Liver (tissue), 9 donors: ENCODE data around the gene NFATC1. TPM values are rescaled to one million over a fixed set of nuclear protein-coding genes. Genes with fewer than 3 reads are reported as not detected.

Experiments used
- DNase-seq: peaks from one replicate; pipeline ENCODE4 v3.0.0-alpha.2; 2017; ENCODE audit warnings: low spot score
- H3K27ac ChIP-seq, 2 donors: one replicate each; pipeline ENCODE4 v1.7.0; 2013; ENCODE audit warnings: inconsistent platforms in 2 of 2, low read length in 2 of 2, control low read depth in 1 of 2, low read depth in 1 of 2, mild to moderate bottlenecking in 1 of 2
- H3K27me3 ChIP-seq, 4 donors: one replicate each; pipeline versions ENCODE4 v1.6.1 to v1.7.0; 2013; ENCODE audit warnings: low read length in 3 of 4, inconsistent platforms in 1 of 4, mild to moderate bottlenecking in 1 of 4, moderate library complexity in 1 of 4; ENCODE audit not compliant: control insufficient read depth in 4 of 4, insufficient read depth in 4 of 4
- H3K36me3 ChIP-seq, 4 donors: one replicate each; pipeline versions ENCODE4 v1.6.1 to v1.7.0; 2013; ENCODE audit warnings: low read length in 3 of 4, mild to moderate bottlenecking in 3 of 4, low read depth in 1 of 4, moderate library complexity in 1 of 4; ENCODE audit not compliant: control insufficient read depth in 4 of 4, insufficient read depth in 3 of 4
- H3K4me1 ChIP-seq, 4 donors: one replicate each; pipeline versions ENCODE4 v1.6.1 to v1.7.0; 2013; ENCODE audit warnings: low read length in 3 of 4, mild to moderate bottlenecking in 3 of 4, moderate library complexity in 1 of 4; ENCODE audit not compliant: control insufficient read depth in 4 of 4, insufficient read depth in 4 of 4
- H3K4me3 ChIP-seq, 3 donors: one replicate each; pipeline versions ENCODE4 v1.6.1 to v1.7.0; 2013; ENCODE audit warnings: low read length in 3 of 3, control low read depth in 1 of 3, low read depth in 1 of 3, mild to moderate bottlenecking in 1 of 3
- H3K9ac ChIP-seq, 2 donors: one replicate each; pipeline ENCODE4 v1.7.0; 2013; ENCODE audit warnings: low read length in 2 of 2, mild to moderate bottlenecking in 2 of 2, moderate library complexity in 2 of 2, control low read depth in 1 of 2, low read depth in 1 of 2
- H3K9me3 ChIP-seq, 4 donors: one replicate each; pipeline versions ENCODE4 v1.6.1 to v1.7.0; 2013; ENCODE audit warnings: low read length in 3 of 4; ENCODE audit not compliant: control insufficient read depth in 4 of 4
- CTCF ChIP-seq: fragments of 150-350 bp; IDR thresholded peaks from 2 replicates; pipeline ENCODE4 v1.5.1; 2017; ENCODE audit warnings: improper control_type of control experiment, low read depth, low read length; ENCODE audit not compliant: missing input control
- EGR1 ChIP-seq, 2 donors: IDR thresholded peaks; 2 replicates each; pipeline ENCODE4 v1.6.1; 2016 to 2018; ENCODE audit warnings: antibody characterized with exemption in 2 of 2, low read depth in 2 of 2
- FOXA1 ChIP-seq: IDR thresholded peaks from 2 replicates; pipeline ENCODE4 v1.6.1; 2016; ENCODE audit warnings: antibody characterized with exemption
- FOXA2 ChIP-seq: IDR thresholded peaks from 2 replicates; pipeline ENCODE4 v1.6.1; 2016; ENCODE audit warnings: antibody characterized with exemption
- GABPA ChIP-seq, 2 donors: IDR thresholded peaks in 1 of 2; conservative IDR thresholded peaks in 1 of 2; 2 replicates each; pipeline ENCODE4 v1.6.1; 2016; ENCODE audit warnings: antibody characterized with exemption in 2 of 2, mild to moderate bottlenecking in 1 of 2, moderate library complexity in 1 of 2
- HNF4A ChIP-seq, 2 donors: conservative IDR thresholded peaks; 2 replicates each; pipeline ENCODE4 v1.6.1; 2016; ENCODE audit warnings: antibody characterized with exemption in 2 of 2, mild to moderate bottlenecking in 2 of 2
- HNF4G ChIP-seq: IDR thresholded peaks from 2 replicates; pipeline ENCODE4 v1.6.1; 2016; ENCODE audit warnings: antibody characterized with exemption
- MAX ChIP-seq: IDR thresholded peaks from 2 replicates; pipeline ENCODE4 v1.6.1; 2016; ENCODE audit warnings: antibody characterized with exemption
- NR2F2 ChIP-seq: IDR thresholded peaks from 2 replicates; pipeline ENCODE4 v1.6.1; 2016; ENCODE audit warnings: antibody characterized with exemption
- SP1 ChIP-seq: IDR thresholded peaks from 2 replicates; pipeline ENCODE4 v1.6.1; 2018; ENCODE audit warnings: antibody characterized with exemption, mild to moderate bottlenecking
- TAF1 ChIP-seq: conservative IDR thresholded peaks from 2 replicates; pipeline ENCODE4 v1.6.1; 2016; ENCODE audit warnings: antibody characterized with exemption, mild to moderate bottlenecking
- YY1 ChIP-seq: IDR thresholded peaks from 2 replicates; pipeline ENCODE4 v1.6.1; 2016; ENCODE audit warnings: antibody characterized with exemption, mild to moderate bottlenecking
- WGBS: extraction: QIAGEN DNeasy Blood & Tissue Kit; methylation state at CpG from one replicate; pipeline ENCODE4 v1.1.7; 2013; 5-methylcytosine and 5-hydroxymethylcytosine counted together
- polyA plus RNA-seq, 2 donors: library from polyadenylated mRNA; stranded (reverse) in 1 of 2; unstranded in 1 of 2; fragments of 200-250 nt in 1 of 2; fragments of >200 nt in 1 of 2; fragmentation: Nextera tagmentation in 1 of 2; extraction: Ambion mirVana in 1 of 2; gene quantifications; one replicate each; pipeline versions ENCODE4 v1.2.1 to v1.2.3, GENCODE V29; 2013 to 2015
- total RNA-seq, 2 donors: library from RNA; depleted of rRNA; stranded (reverse); fragments of >200 nt; gene quantifications; one replicate each; pipeline ENCODE4 v1.2.3, GENCODE V29; 2014
- TF ChIP-seq, protein P1 (sequence below): IDR thresholded peaks from 2 replicates; pipeline ENCODE4 v1.6.1; 2016; ENCODE audit warnings: antibody characterized with exemption
- TF ChIP-seq, protein P2 (sequence below): IDR thresholded peaks from 2 replicates; pipeline ENCODE4 v1.6.1; 2016; ENCODE audit warnings: antibody characterized with exemption
- donor health status: healthy.
- donor health status: healthy.
- donor health status: healthy.
- donor health status: healthy.
- donor health status: healthy.

The NFATC1 gene
- total and polyA plus RNA-seq, 4 donors: 0.57 to 2.2 (median 1.3) TPM

- Histone ChIP-seq H3K9me3 (no peaks in the 10 kb centered on the region), H3K4me1 (peaks cover 0 to 3% (median 0%) of the 10 kb centered on the region in 4 donors), H3K27me3 (no peaks in the 10 kb centered on the region), H3K9ac (no peak overlapping the region), H3K36me3 (no peaks in the 10 kb centered on the region), H3K4me3 (no peak overlapping the region), H3K27ac (no peak overlapping the region)
- no peak for TF ChIP-seq NR2F2
- no peak for TF ChIP-seq HNF4G
- TF ChIP-seq, protein P1, sequence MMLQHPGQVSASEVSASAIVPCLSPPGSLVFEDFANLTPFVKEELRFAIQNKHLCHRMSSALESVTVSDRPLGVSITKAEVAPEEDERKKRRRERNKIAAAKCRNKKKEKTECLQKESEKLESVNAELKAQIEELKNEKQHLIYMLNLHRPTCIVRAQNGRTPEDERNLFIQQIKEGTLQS: no peak
- TF ChIP-seq GABPA (IDR thresholded peaks at IDR 0.05 in 1 of 2, conservative IDR thresholded peaks at IDR 0.05 in 1 of 2): no peak
- TF ChIP-seq SP1: no peak
- no peak for TF ChIP-seq TAF1
- 81% methylated on average over 8 of the region's 8 CpGs for WGBS
- DNase-seq: no peak
Measured at GRCh38 chr18:79515331-79515730, 119.6 kb downstream of the NFATC1 start.

DNA sequence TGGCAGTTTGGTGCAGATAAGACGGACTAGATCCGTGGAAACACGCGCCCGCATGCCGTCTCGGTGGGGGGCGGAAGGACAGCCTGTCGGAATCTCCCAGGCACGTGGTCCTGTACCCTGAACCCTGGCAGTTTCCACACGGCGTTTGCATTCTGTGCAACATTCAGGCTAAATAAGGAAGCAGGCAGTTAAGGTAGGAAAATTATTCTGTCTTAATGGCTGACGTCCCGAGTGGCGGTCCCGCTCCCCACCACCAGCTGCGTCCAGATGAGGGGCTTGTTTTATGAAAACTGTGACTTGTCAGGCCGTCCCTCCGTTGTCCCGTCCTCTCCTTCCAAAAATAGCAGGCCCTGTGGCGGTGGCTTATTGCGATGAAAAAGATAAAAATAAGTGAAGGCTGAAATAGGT, 120.2 kb downstream of the NFATC1 start:
- no peaks in the 10 kb centered on the region for H3K27me3 ChIP-seq
- no peak overlapping the region for H3K27ac ChIP-seq
- DNase-seq: no peak
- H3K9me3 ChIP-seq: no peaks in the 10 kb centered on the region
- H3K36me3 ChIP-seq: no peaks in the 10 kb centered on the region
- WGBS: 79% methylated on average over 22 of the region's 22 CpGs
- no peak for TF ChIP-seq EGR1 (IDR thresholded peaks at IDR 0.05; ENCODE audit: low read depth in 2 of 2)
- no peak for TF ChIP-seq HNF4A (conservative IDR thresholded peaks at IDR 0.05)
- TF ChIP-seq FOXA2: no peak
- no peak for TF ChIP-seq GABPA (IDR thresholded peaks at IDR 0.05 in 1 of 2, conservative IDR thresholded peaks at IDR 0.05 in 1 of 2)
- TF ChIP-seq, protein P1: no peak
- TF ChIP-seq, protein P2, sequence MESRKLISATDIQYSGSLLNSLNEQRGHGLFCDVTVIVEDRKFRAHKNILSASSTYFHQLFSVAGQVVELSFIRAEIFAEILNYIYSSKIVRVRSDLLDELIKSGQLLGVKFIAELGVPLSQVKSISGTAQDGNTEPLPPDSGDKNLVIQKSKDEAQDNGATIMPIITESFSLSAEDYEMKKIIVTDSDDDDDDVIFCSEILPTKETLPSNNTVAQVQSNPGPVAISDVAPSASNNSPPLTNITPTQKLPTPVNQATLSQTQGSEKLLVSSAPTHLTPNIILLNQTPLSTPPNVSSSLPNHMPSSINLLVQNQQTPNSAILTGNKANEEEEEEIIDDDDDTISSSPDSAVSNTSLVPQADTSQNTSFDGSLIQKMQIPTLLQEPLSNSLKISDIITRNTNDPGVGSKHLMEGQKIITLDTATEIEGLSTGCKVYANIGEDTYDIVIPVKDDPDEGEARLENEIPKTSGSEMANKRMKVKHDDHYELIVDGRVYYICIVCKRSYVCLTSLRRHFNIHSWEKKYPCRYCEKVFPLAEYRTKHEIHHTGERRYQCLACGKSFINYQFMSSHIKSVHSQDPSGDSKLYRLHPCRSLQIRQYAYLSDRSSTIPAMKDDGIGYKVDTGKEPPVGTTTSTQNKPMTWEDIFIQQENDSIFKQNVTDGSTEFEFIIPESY: no peak
- no peak for TF ChIP-seq FOXA1
- TF ChIP-seq NR2F2: no peak
- no peak for TF ChIP-seq SP1
- TF ChIP-seq TAF1: no peak
- no peak overlapping the region for H3K9ac ChIP-seq
- peaks cover 0 to 3% (median 0%) of the 10 kb centered on the region in 4 donors for H3K4me1 ChIP-seq
- no peak overlapping the region for H3K4me3 ChIP-seq

DNA sequence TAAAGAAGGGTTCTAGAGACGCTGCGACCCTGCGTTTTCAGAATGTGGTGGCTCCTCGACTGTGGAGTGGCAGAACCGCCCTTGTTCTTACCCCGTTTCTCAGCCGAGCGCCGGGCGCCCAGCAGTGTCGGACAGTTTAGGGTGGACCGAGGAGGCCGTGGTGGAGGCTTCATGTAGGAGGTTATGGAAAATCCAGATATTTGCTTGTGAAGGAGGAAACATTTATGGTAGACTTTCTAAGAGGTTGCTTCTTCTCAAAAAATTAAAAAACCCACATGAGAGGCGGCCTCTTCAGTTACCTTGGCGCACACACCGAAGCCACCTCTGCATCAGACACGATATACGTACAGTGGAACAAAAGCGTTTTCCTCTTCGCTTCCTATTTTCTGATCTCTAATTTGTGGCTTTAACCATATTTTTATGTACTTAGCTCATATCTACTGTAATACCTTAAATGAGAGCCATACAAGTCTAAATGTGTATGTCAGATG, 120.8 kb downstream of the NFATC1 start:
- Histone ChIP-seq H3K36me3 (no peaks in the 10 kb centered on the region), H3K27ac (no peak overlapping the region), H3K4me3 (no peak overlapping the region), H3K27me3 (no peaks in the 10 kb centered on the region), H3K9ac (no peak overlapping the region), H3K9me3 (no peaks in the 10 kb centered on the region), H3K4me1 (peaks cover 0 to 3% (median 0%) of the 10 kb centered on the region in 4 donors)
- TF ChIP-seq HNF4G (no peak), MAX (no peak), YY1 (no peak), CTCF (no peak)
- no peak for DNase-seq
- WGBS: 94% methylated on average over 20 of the region's 20 CpGs
